Activated CD8-positive, alpha-beta memory T cell treated with anti-CD3 and anti-CD28 coated beads, Interleukin-2, amount 50 U/mL, for 1 hour (primary cell): ENCODE measurements around the gene RAB35.

Experiments
- DNase-seq: peaks from one replicate; pipeline ENCODE4 v3.0.0-alpha.2; 2020; ENCODE audit errors: extremely low read depth

Gene RAB35

DNA sequence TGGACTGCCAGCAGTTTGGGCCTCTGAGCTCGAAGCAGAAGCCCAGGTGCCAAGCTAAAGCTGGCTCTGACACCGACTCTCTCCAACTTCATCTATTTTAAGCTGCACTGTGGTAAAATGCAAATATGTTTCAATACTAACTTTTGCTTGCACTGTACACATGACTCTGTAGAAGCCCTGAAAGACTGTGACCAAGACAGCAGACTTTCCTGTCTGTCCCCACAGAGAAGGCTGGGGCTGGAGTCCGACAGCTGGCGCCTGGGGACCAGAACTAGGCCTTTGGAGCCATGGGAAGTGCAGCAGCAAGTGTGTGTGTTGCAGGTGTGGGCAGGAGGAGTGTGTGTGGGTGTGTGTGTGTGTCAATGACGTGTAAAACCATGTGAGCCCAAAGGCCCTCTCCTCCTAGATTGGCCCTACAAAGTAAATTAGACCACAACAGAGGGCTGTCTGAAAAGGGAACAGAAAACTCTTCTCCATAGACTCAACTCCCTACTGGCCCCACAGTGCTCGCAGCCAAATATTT is 16.4 kb upstream of the RAB35 start:
- DNase-seq: no peak

DNA sequence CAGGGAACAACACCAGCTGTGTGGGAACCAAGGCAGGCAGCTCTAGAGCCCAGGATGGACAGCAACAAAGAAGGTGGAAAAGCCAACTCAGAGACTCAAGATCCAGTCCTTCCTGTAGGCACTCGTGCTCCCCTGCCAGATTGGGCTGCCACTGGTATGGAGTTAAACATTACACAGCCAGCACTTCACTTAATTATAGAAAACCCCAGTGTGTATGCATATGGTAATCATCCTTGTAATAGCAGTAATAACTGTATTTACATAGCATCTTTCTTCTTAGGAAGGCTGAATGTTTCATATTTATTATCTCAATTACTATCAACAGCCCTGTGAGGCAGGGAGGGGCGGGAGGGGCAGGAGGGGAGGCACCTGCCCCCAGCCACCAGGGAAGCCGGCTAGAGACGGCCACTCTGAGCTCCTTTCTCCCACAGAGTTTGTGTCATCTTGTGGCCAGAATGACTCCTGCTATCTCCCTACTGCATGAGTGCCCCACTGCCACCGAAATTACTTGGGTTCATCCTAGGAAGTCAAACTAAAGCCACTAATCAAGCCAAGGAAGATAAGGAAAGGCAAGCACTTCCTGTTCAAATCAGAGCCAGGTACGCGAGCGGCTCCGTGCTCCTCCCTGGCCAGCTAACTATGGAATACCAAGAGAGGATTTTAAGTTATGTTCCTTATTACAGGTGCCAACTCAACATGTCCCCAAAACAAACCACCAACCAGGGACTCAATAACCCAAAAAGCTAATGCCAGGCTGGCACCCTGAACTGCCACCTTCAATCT is 15.7 kb upstream of the RAB35 start:
- DNase-seq: no peak

DNA sequence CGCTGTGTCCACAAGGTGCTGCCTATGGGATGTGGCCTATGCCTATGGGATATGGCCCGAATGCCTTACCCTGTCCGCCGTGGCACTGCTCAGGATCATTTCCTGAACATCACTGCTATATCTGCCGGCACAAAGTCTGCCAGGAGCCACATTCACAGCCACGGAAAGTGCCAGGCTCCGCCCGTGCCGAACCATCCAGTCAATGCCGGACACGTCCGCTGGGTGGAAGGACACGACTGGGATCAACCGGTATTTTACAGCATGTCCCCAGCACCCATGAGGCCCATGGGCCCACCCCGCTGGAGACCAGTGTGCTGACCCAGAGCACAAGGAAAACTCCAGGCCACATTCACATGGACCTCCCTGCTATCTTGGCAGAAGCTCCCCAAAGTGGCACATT is 14.6 kb upstream of the RAB35 start:
- no peak for DNase-seq

DNA sequence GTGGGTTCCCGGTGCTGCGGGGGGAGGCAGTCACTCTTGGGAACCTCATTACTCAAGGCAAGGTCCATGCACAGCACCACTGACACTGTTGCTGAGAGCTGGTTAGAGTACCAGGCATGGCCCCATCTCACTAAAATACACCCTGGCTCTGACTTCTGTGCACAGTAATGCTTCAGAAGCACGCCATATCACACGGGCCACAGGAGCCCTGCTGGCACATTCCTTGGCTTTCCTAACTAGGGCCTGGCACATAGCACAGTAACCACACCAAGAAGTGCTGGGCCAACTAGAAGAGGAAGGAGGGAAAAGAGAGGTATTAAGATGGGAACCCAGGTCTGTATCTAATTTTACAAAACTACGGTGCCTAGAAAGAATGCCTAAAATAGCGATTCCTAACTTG is 13.5 kb upstream of the RAB35 start:
- DNase-seq: no peak

DNA sequence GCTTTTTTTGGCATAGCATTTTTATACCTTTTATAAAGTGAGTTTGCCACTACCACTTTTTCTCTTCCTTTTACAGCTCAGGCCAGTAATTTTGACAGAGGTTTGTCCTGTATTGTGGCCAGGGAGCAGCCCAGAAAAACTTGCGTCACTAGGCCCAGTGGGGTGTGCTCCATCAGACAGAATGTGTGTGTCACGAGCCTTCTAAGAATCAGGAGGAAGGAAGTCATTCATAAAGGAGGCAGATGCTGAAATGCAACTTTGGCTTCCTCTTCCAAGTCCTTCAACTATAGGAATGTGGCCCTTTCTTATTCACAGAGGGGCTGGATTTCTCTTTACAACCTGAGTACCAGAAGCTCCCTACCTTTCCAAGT is 10.1 kb upstream of the RAB35 start:
- no peak for DNase-seq

DNA sequence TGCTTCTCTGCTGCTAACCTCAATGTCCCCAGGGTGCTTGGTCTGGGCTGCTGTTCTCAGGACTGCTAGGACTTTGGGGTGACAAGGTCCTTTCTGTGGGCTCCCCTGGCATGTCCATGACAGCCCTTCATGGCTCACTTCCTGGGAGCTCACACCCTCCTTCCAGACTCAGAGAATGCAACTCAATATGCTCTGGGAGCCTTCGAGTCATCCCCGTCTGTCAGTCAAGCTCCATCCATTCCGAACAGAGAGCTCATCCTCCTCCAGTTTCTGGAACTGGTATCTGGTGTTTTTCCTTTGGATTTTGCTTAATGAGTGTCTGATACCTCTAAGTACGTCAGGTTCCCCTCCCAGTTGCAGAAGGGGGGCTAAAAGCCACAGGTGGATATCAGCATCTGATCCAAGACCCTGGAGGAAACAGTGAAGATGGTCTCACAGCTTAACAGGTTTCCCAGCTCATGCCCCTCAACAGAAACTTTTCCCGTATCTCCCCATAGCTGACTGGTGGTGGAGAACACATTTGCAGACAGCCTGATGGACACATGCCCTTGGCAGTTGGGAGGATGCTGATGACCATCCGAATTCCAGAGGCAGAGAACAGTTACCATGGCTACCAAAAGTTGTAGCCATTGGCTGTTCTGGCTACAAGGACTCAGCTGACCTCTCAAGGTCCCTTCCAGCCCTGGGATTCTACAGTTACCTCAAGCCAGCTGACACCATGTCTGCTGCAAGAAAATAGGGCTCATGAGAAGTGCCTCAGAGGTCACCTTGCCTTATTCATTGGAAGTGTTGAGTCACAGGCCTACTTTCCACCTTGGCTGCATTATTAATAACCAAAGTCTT is 9.5 kb upstream of the RAB35 start:
- no peak for DNase-seq

DNA sequence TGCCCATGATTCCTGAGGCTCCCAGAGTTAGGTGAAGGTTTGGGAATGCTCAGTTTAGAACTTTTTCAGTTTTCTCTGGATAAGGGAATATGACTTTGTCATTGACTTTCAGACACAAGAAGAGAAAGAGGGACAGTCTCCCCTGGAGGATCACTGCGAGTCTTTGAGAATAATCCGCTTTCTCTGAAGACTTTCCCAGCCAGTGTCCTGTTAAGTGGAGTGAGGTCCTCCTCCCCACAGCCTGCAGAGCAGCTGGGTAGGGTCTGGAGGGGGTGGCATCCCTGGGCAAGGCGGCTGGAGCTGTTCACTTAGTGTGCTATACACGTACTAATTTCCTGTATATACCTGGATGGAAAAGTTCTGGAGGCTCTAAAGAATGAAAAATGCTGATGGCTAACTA is 8.5 kb upstream of the RAB35 start:
- no peak for DNase-seq

DNA sequence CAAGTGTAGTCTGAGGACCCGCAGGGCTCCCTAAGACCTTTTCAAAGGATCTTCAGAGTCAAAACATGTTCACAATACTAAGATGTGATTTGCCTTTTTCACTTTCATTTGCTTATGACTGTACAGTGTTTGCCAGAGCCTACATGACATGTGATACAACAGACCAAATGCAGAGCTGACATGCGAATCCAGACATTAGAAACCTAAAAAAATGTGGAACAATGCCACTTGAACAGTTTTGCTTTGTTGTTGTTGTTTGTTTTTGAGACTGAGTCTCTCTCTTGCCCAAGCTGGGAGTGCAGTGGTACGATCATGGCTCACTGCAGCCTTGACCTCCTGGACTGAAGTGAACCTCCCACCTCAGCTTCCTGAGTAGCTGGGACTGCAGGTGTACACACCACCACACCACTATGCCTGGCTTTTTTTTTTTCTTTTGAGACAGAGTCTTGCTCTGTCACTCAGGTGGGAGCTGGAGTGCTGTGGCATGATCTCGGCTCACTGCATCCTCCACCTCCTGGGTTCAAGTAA is 5.3 kb upstream of the RAB35 start:
- DNase-seq: no peak

DNA sequence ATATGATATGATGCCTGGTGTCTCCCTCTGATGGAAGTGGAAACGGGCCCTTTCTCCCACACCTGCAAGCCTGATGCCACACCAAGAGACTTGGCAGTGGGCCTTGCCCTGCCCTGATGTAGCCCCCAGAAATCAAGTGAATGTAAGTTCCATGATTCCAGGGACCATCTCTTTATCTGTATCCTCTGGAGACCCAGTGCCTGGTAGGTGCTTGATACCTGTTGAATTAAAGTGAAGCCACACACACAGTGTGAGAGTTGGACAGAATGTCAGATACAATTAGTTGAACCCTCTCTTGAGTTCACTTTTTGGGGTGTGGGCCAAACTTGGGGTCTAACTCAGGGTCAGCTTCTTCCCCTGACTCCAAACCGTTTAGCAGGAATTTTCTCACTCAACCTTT is 4.8 kb upstream of the RAB35 start:
- no peak for DNase-seq

DNA sequence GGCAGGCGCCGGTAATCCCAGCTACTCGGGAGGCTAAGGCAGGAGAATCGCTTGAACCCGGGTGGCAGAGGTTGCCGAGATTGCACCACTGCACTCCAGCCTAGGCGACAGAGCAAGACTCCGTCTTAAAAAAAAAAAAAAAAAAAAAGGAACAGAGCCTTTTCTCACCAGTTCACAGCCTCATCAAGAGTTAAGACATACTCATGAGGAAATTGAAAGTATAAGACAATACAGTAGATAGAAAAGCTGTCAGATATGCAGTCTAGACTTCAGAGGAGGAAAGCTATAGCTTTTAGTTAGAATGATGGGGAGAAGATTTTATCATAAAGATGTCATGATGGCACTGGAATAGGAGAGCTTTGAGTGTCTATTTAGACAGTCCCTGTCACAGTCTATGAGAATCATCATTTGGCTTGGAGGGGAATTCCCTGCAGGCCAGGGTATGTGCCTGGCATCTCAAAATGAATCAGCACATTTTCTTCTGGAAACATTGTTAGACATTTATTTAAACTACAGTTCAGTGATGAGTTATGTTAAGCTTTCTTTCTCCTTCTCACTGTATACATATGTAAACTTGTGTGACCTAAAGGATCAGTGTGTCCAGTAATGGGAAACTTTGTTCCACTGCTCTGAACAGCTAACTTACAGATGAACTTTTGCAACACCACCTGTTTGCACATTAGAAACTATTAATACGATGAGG is 2.9 kb upstream of the RAB35 start:
- no peak for DNase-seq

DNA sequence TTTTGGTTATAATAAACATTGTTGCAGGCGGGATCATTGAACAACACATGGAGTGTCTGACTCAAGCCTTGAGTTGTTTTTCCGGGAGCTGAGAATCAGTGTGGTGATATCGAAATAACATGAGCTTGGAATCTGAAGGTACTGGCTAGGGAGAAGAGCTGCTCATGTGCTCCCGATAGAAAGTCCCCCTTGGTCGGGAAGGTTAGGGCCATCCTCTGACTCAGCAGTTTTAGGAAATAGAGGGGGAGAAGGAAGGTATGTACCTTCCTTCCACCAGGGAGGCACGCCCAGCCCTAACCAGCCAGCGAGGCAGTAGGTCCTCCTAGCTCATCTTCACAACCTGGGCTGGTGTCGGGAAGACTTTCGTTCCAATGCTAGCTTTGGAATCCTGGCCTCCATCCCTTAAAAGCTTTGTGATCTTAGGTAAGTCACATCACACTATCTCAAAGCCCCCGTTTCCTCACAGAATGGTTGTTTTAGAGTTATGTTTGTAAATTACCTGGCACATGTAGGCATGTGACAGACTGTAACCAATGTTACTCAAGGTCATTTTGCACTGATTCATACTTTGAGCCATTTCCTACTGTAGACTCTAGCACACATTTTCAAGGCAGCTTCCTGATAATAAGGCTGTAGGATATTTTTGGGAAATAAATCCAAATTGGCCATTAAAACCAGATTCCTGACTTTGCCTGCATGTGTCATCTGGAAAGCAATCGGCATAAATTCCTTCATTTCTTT is 1.9 kb upstream of the RAB35 start:
- no peak for DNase-seq

DNA sequence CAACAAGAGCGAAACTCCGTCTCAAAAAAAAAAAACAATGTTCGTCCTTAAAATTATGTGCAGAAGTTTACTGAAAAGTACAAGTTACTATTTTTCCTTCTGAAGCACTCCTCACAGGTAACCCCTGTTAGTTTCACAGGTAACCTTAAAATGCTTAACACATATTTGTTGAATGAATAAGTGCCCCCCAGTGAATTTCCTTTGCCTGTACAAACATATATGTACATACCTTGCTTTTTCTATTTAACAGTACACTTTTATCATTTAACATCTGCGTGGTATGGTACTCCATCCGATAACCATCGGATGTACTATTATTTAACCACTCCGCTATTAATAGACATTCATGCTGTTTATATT is 1.4 kb upstream of the RAB35 start:
- DNase-seq: no peak

DNA sequence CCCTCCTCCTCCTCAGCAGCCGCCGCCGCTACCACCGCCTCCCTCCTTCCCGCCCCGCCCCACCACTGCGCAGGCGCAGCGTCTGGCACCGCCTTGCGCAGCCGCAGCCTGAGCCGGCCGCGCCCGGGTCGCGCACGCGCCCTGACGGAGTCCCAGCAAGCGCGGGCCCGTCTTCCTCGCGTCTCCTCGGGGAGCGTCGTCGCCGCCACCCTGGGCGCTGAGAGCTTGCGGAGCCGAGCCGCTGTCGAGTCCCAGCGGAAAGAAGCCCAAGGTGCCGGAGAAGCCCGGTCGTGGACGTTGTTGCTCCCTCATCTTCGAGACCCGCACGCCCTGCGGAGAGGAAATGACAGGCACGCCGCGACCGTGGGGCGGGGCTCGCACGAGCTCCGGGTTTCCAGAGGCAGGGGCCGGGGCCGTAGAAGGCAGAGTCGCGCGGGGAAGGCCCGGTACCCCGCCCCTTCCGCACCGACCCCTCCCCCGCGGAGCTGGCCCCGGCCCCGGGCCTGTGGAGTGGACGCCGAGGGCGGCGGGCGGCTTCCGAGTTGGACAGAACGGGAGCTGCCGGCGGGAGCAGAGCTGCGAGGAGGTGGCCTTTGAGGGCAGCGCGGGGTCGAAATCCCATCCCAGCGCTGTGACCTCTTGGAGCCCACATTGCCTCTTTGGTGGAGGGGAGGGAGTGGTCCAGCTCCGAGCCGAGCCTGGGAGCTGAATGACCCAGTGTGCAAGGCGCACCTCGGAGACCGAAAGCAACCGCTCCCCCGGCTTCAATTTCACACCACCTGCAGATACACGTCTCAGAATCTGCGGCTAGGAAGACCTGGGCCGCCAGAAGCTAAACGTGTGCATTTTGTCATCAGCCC is 469 bp upstream of the RAB35 start:
- peak; percentile 89 for DNase-seq

DNA sequence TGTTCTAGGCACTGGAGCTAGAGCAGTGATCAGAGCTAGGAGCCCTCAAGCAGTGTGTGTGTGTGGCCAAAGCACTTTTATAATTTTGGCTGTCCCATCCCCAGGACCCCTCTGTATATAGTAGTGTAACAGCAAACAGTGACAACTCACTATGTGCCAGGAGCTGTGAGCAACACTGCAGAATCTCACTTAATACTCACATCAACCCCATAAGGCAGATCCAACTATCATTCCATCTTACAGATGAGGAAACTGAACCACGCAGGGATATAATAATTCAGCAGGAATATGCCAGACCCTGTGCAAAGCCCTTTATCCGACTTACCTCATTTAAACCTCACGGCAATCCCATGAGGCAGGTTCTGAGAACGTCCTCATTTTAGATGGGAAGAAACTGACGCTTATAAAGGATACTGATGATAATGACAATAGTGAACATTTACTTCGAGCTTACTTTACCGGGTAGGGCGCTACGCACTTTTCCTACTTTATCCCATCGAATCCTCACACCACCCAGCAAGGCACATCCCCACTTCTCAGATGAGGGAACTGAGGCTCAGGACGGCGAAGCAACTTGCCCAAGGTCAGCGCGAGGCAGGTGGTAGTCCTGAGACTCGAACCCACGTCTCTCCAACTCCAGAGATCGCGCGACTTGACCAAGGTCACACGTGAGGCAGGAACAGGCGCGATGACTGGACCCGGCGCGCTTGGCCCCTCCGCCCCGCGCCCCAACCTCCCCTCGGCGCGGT is 687 bp downstream of the RAB35 start:
- no peak for DNase-seq

DNA sequence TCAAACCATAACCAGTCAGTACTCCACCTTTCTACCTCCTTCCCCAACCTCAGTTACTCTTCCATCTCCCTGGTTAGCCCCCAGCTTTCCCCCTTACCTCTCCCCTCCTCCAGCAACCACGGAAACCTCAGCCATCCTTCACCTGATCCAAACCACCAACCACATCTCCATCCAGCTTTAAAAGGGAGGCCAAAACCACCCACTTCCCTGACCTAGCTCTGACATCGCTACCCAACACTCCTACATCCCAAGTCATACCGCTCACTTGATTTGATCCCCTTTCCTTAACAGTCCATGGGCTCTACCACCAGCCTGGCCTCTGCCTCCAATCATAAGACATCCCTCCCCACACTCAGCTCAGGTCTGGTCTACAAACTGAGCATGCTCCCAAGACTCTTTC is 1.5 kb downstream of the RAB35 start:
- no peak for DNase-seq

DNA sequence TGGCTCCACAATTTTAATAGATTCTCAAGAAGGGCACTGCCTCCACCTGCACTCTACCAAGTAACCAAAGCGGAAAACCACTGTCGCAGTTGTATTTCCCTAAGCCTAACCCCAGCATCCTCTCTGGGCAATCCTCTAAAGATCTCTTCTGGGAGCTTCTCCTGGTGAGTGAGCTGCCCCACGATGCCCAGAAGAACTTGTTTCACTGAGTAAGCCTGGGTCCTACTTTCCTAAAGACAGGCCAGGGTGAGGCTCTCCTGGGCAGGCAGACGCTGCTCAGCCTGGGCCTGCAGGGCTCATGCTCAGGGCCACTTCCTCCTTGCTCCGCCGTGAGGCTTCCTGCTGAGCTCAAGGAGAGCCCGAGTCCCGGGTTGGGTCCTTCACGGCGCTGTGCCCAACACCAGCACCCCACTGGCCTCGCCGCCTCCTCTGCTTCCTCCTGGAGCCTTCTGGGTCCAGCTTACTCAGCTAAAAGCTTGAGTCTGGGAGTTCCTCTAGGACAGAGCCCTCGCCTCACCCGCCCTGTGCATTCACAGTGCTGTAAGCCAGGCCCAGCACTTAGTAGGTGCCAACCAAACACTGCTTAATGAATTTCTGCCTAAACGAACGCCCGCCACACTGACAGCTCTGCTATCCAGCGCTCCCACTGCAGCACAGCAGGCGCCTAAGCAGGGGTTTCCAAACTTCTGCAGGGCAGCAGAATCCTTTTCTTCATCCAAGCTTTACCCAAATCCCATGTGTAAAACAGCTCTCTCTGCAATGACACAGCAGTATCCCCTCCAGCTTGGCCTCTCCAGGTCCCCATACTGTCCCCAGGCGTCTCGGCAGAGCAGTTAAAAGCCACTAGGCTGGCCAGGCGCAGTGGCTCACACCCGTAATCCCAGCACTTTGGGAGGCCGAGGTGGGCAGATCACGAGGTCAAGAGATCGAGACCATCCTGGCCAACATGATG is 5.7 kb downstream of the RAB35 start:
- DNase-seq: no peak

DNA sequence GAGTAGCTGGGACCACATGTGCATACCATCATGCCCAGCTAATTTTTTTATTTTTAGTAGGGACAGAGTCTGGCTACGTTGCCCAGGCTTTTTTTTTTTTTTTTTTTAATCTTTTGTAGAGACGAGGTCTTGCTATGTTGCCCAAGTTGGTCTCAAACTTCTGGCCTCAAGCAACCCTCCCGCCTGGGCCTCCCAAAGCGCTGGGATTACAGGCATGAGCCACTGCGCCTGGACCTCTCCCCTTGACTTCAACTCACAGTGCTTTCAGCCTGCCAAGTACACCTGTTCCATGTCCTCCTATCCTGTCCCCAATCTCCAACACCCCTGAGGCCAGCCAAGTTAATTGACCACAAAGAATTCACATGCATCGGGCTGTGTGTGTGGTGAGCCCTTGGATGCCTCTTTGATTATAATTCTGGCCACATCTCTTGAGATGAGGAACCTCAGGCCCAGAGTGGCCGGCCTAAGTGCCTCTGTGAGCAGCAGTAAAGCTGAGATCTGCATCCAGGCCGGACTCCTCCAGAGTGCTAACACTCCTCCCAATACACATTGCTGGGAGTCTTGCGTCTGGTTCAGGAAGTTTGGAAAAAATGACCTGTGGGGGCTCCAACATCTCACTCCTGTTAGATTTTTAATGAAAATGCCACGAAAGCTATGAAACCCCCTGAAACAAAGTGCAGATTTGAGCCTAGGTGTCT is 6.8 kb downstream of the RAB35 start:
- no peak for DNase-seq

DNA sequence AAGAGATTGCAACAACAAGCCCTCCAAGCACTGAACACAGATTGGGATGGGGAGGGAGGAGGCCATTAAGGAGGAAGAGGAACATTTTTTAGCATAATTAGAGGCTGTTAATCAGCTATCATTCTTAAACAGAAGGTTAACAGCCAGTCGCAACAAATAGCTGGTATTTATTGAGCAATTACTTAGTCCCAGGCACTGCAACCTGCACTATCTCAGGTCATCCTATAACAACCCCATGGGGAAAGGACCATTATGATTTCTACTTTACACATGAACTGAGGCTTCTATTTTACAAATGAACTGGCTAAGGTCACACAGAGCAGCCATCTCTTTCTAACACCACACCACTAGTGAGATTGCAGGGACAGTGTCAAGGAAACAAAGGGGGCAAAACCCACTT is 10.4 kb downstream of the RAB35 start:
- no peak for DNase-seq
